ENCODE measurements around the gene COA1.
A peak's percentile ranks its signal among the peaks of the same experiment; 100 is the strongest.
"Not testable (repeated sequence)": the region's sequence is repeated elsewhere in the genome, so short reads cannot be mapped to it uniquely, and the experiment has no call there.

COA1 gene

GRCh38 chr7:43692582-43693373, 36.5 kb downstream of the COA1 start:
- Histone ChIP-seq H3K79me2 (ENCODE audit: low read length) (peaks cover 96% of the 10 kb centered on the region), H3K4me1 (ENCODE audit: low read length) (peaks cover 28% of the 10 kb centered on the region), H3F3A (ENCODE audit: insufficient read depth, low read length) (no peaks in the 10 kb centered on the region), H4K20me1 (ENCODE audit: insufficient read depth, low read length) (peaks cover 22% of the 10 kb centered on the region; the same call in 1 of the 2 replicates), H2AFZ (ENCODE audit: low read length) (no peak overlapping the region), H3K9me2 (replicated peaks; ENCODE audit: insufficient read depth, low read length) (no peaks in the 10 kb centered on the region), H3K9ac (ENCODE audit: low read length) (no peak overlapping the region), H3K36me3 (replicated peaks; ENCODE audit: insufficient read depth, low read length) (no peaks in the 10 kb centered on the region), H3K9me3 (replicated peaks; ENCODE audit: insufficient read depth, low read length) (no peaks in the 10 kb centered on the region), H3K4me3 (ENCODE audit: low read length) (no peak overlapping the region), H3K27ac (ENCODE audit: low read length) (no peak overlapping the region), H3K27me3 (replicated peaks; ENCODE audit: insufficient read depth, low read length) (no peaks in the 10 kb centered on the region), H3K4me2 (ENCODE audit: low read depth, low read length) (no peak overlapping the region)
- no peak for DNase-seq
- TF ChIP-seq EZH2 (optimal IDR thresholded peaks at IDR 0.05; ENCODE audit: low read depth, low read length) (no peak), EZH2phosphoT487 (IDR thresholded peaks at IDR 0.05; ENCODE audit: low read length) (no peak), CTCF (IDR thresholded peaks at IDR 0.05; ENCODE audit: low read length) (no peak)

- Histone ChIP-seq H3K9ac (ENCODE audit: low read length) (no peak overlapping the region), H3K4me2 (ENCODE audit: low read depth, low read length) (peak overlapping the region; percentile 49; the same call in 1 of the 2 replicates), H2AFZ (ENCODE audit: low read length) (no peak overlapping the region), H3K27ac (ENCODE audit: low read length) (peak overlapping the region; percentile 16; the same call in 1 of the 2 replicates), H3K36me3 (replicated peaks; ENCODE audit: insufficient read depth, low read length) (no peaks in the 10 kb centered on the region), H3K79me2 (ENCODE audit: low read length) (peaks cover 96% of the 10 kb centered on the region), H3K4me1 (ENCODE audit: low read length) (peaks cover 28% of the 10 kb centered on the region), H3F3A (ENCODE audit: insufficient read depth, low read length) (no peaks in the 10 kb centered on the region), H3K27me3 (replicated peaks; ENCODE audit: insufficient read depth, low read length) (no peaks in the 10 kb centered on the region), H3K4me3 (ENCODE audit: low read length) (no peak overlapping the region), H4K20me1 (ENCODE audit: insufficient read depth, low read length) (peaks cover 22% of the 10 kb centered on the region; the same call in 1 of the 2 replicates), H3K9me3 (replicated peaks; ENCODE audit: insufficient read depth, low read length) (no peaks in the 10 kb centered on the region), H3K9me2 (replicated peaks; ENCODE audit: insufficient read depth, low read length) (no peaks in the 10 kb centered on the region)
- DNase-seq, result peak; percentile 40
- TF ChIP-seq EZH2phosphoT487 (IDR thresholded peaks at IDR 0.05; ENCODE audit: low read length), result no peak
- no peak for TF ChIP-seq CTCF (IDR thresholded peaks at IDR 0.05; ENCODE audit: low read length)
- no peak for TF ChIP-seq EZH2 (optimal IDR thresholded peaks at IDR 0.05; ENCODE audit: low read depth, low read length)
Measured at GRCh38 chr7:43691611-43692010, 37.7 kb downstream of the COA1 start.

- no peak overlapping the region for H3K4me3 ChIP-seq (ENCODE audit: low read length)
- H3K4me2 ChIP-seq (ENCODE audit: low read depth, low read length), result no peak overlapping the region
- TF ChIP-seq EZH2 (optimal IDR thresholded peaks at IDR 0.05; ENCODE audit: low read depth, low read length), result no peak
- TF ChIP-seq EZH2phosphoT487 (IDR thresholded peaks at IDR 0.05; ENCODE audit: low read length), result no peak
- TF ChIP-seq CTCF (IDR thresholded peaks at IDR 0.05; ENCODE audit: low read length), result no peak
- no peaks in the 10 kb centered on the region for H3K36me3 ChIP-seq (replicated peaks; ENCODE audit: insufficient read depth, low read length)
- H3K27me3 ChIP-seq (replicated peaks; ENCODE audit: insufficient read depth, low read length), result no peaks in the 10 kb centered on the region
- H3K9me3 ChIP-seq (replicated peaks; ENCODE audit: insufficient read depth, low read length), result no peaks in the 10 kb centered on the region
- H2AFZ ChIP-seq (ENCODE audit: low read length), result no peak overlapping the region
- H3F3A ChIP-seq (ENCODE audit: insufficient read depth, low read length), result no peaks in the 10 kb centered on the region
- H3K27ac ChIP-seq (ENCODE audit: low read length), result no peak overlapping the region
- no peaks in the 10 kb centered on the region for H3K9me2 ChIP-seq (replicated peaks; ENCODE audit: insufficient read depth, low read length)
- peaks cover 94% of the 10 kb centered on the region for H3K79me2 ChIP-seq (ENCODE audit: low read length)
- peaks cover 13% of the 10 kb centered on the region for H4K20me1 ChIP-seq (ENCODE audit: insufficient read depth, low read length)
- no peak overlapping the region for H3K9ac ChIP-seq (ENCODE audit: low read length)
- no peak for DNase-seq
- H3K4me1 ChIP-seq (ENCODE audit: low read length), result peaks cover 28% of the 10 kb centered on the region
Measured at GRCh38 chr7:43689115-43689514, 40.2 kb downstream of the COA1 start.

- H3K9ac ChIP-seq (ENCODE audit: low read length); H3K36me3 ChIP-seq (replicated peaks; ENCODE audit: insufficient read depth, low read length); H2AFZ ChIP-seq (ENCODE audit: low read length); H3K9me2 ChIP-seq (replicated peaks; ENCODE audit: insufficient read depth, low read length); H3K4me3 ChIP-seq (ENCODE audit: low read length); H3K27ac ChIP-seq (ENCODE audit: low read length); H3K9me3 ChIP-seq (replicated peaks; ENCODE audit: insufficient read depth, low read length); DNase-seq; H3K4me2 ChIP-seq (ENCODE audit: low read depth, low read length); H3F3A ChIP-seq (ENCODE audit: insufficient read depth, low read length); H3K27me3 ChIP-seq (replicated peaks; ENCODE audit: insufficient read depth, low read length): not testable (repeated sequence)
- Histone ChIP-seq H3K4me1 (ENCODE audit: low read length) (peaks cover 23% of the 10 kb centered on the region), H4K20me1 (ENCODE audit: insufficient read depth, low read length) (peaks cover 13% of the 10 kb centered on the region), H3K79me2 (ENCODE audit: low read length) (peaks cover 94% of the 10 kb centered on the region)
Measured at GRCh38 chr7:43687866-43688265, 41.5 kb downstream of the COA1 start.
